Cardiac fibroblast (primary cell): ENCODE results near the gene IFNG.

ENCODE experiments used
- DNase-seq, 2 donors: peaks; one replicate each; pipeline versions ENCODE4 v3.0.0 to v3.0.0-alpha.2; 2010; ENCODE audit warnings: low read depth in 2 of 2
- H3K4me3 ChIP-seq, 2 donors: replicated peaks in 1 of 2; 1 replicate in 1 of 2; 2 replicates in 1 of 2; pipeline ENCODE4 v1.5.1; 2011; ENCODE audit warnings: low read depth in 2 of 2, low read length in 2 of 2, mild to moderate bottlenecking in 2 of 2, moderate library complexity in 1 of 2
- CTCF ChIP-seq: IDR thresholded peaks from one replicate; pipeline ENCODE4 v1.5.1; 2011; ENCODE audit warnings: low read depth, mild to moderate bottlenecking, low read length, inconsistent platforms

The IFNG gene

GRCh38 chr12:68198507-68199086 lies 39.1 kb upstream of the IFNG start:
- no peak overlapping the region for H3K4me3 ChIP-seq
- no peak for TF ChIP-seq CTCF
- no peak for DNase-seq

- no peak for DNase-seq
- no peak overlapping the region for H3K4me3 ChIP-seq
- no peak for TF ChIP-seq CTCF
Observed at GRCh38 chr12:68190301-68190700, 30.8 kb upstream of the IFNG start.

GRCh38 chr12:68189821-68190242 lies 30.3 kb upstream of the IFNG start:
- H3K4me3 ChIP-seq, result no peak overlapping the region
- peak; percentile 23 to 61 for DNase-seq
- TF ChIP-seq CTCF, result no peak

GRCh38 chr12:68185598-68185997 lies 26.1 kb upstream of the IFNG start:
- no peak for DNase-seq
- TF ChIP-seq CTCF, result no peak

GRCh38 chr12:68180792-68181744 lies 21.5 kb upstream of the IFNG start:
- TF ChIP-seq CTCF, result no peak
- no peak overlapping the region for H3K4me3 ChIP-seq
- peak; percentile 2 to 26 for DNase-seq

More at GRCh38 chr12:68185598-68185997, 26.1 kb upstream of the IFNG start:
- no peak overlapping the region for H3K4me3 ChIP-seq

- H3K4me3 ChIP-seq, result no peak overlapping the region
- no peak for TF ChIP-seq CTCF
- no peak for DNase-seq
Observed at GRCh38 chr12:68178774-68179439, 19.4 kb upstream of the IFNG start.
